IMR-90 (cell line): ENCODE results near the gene FAM83F. TPM values are rescaled to one million over a fixed set of nuclear protein-coding genes. Genes with fewer than 3 reads are reported as not detected.

Experiments used
- ATAC-seq: fragments of 200-7000 bp; cut with Tn5 transposase; 2 replicates; pipeline ENCODE4 v1.9.1; 2020; ENCODE audit warnings: low read depth, mild to moderate bottlenecking, moderate library complexity
- BruUV-seq: library from RNA; stranded (reverse); fragments of 400-500 nt; replicated peaks from 2 replicates; lab custom pipeline; 2021; lab: Mats Ljungman, UMichigan
- CTCF ChIA-PET: fragments of 300-600 bp; formaldehyde crosslinking; extraction: SDS; loops from one replicate; lab custom pipeline; 2021; ENCODE audit warnings: antibody characterized with exemption; lab: Yijun Ruan, JAX
- POLR2A ChIA-PET: fragments of 300-600 bp; sonication (Branson Sonifier 250); formaldehyde crosslinking; loops from one replicate; lab custom pipeline; 2022; ENCODE audit warnings: antibody characterized with exemption; ENCODE audit not compliant: unreplicated experiment; lab: Charles Lee
- DNase-seq: peaks from one replicate; pipeline ENCODE4 v3.0.0; 2013
- H2AFZ ChIP-seq: replicated peaks from 2 replicates; pipeline ENCODE3; 2013; ENCODE audit warnings: low read length, mild to moderate bottlenecking; ENCODE audit not compliant: poor library complexity
- H2AK5ac ChIP-seq: 2 replicates; pipeline ENCODE4 v1.6.1; 2013; ENCODE audit warnings: low read depth, low read length, inconsistent platforms
- H2AK9ac ChIP-seq: replicated peaks from 2 replicates; pipeline ENCODE3; 2013; ENCODE audit warnings: mild to moderate bottlenecking, low read depth, low read length, moderate library complexity; ENCODE audit not compliant: poor library complexity
- H2BK120ac ChIP-seq: 2 replicates; pipeline ENCODE4 v1.6.1; 2013; ENCODE audit warnings: low read depth, low read length, inconsistent platforms
- H2BK15ac ChIP-seq: 3 replicates; pipeline ENCODE4 v1.6.1; 2013; ENCODE audit warnings: low read depth, low read length, inconsistent platforms
- H2BK20ac ChIP-seq: 2 replicates; pipeline ENCODE4 v1.6.1; 2013; ENCODE audit warnings: low read depth, mild to moderate bottlenecking, inconsistent platforms, low read length, moderate library complexity
- H2BK5ac ChIP-seq: 2 replicates; pipeline ENCODE4 v1.6.1; 2013; ENCODE audit warnings: mild to moderate bottlenecking, low read depth, low read length, inconsistent platforms; ENCODE audit not compliant: poor library complexity, severe bottlenecking
- H3K14ac ChIP-seq: replicated peaks from 2 replicates; pipeline ENCODE4 v1.6.1; 2013; ENCODE audit warnings: low read depth, low read length, inconsistent platforms
- H3K18ac ChIP-seq: 2 replicates; pipeline ENCODE4 v1.6.1; 2013; ENCODE audit warnings: low read depth, low read length, control low read depth
- H3K23ac ChIP-seq: 2 replicates; pipeline ENCODE4 v1.6.1; 2013; ENCODE audit warnings: low read depth, low read length, inconsistent platforms
- H3K27ac ChIP-seq: 2 replicates; pipeline ENCODE4 v1.5.1; 2013; ENCODE audit warnings: mild to moderate bottlenecking, control low read depth, low read length; ENCODE audit not compliant: insufficient read depth
- H3K27me3 ChIP-seq: 2 replicates; pipeline ENCODE4 v1.6.1; 2013; ENCODE audit warnings: low read length; ENCODE audit not compliant: control insufficient read depth, insufficient read depth
- H3K36me3 ChIP-seq: 2 replicates; pipeline ENCODE4 v1.6.1; 2013; ENCODE audit warnings: low read length, mixed read lengths; ENCODE audit not compliant: control insufficient read depth, insufficient read depth
- H3K4ac ChIP-seq: 2 replicates; pipeline ENCODE4 v1.6.1; 2013; ENCODE audit warnings: low read depth, low read length, inconsistent platforms
- H3K4me1 ChIP-seq: 2 replicates; pipeline ENCODE4 v1.6.1; 2013; ENCODE audit warnings: low read length, mixed read lengths; ENCODE audit not compliant: control insufficient read depth, insufficient read depth
- H3K4me2 ChIP-seq: 2 replicates; pipeline ENCODE4 v1.6.1; 2013; ENCODE audit warnings: low read depth, mild to moderate bottlenecking, control low read depth, low read length, moderate library complexity
- H3K4me3 ChIP-seq: 2 replicates; pipeline ENCODE4 v1.5.1; 2013; ENCODE audit warnings: low read depth, mild to moderate bottlenecking, control low read depth, low read length, moderate library complexity; ENCODE audit not compliant: insufficient read depth
- H3K56ac ChIP-seq: 2 replicates; pipeline ENCODE4 v1.6.1; 2013; ENCODE audit warnings: low read length, inconsistent platforms; ENCODE audit not compliant: insufficient read depth; ENCODE audit errors: extremely low read depth
- H3K79me1 ChIP-seq, 2 experiments: 2 replicates each; pipeline ENCODE4 v1.6.1; 2013; ENCODE audit warnings: low read length in 2 of 2, inconsistent platforms in 1 of 2, low read depth in 1 of 2
- H3K9ac ChIP-seq: 2 replicates; pipeline ENCODE4 v1.6.1; 2013; ENCODE audit warnings: low read depth, low read length, control low read depth
- H3K9me1 ChIP-seq: 2 replicates; pipeline ENCODE4 v1.6.1; 2013; ENCODE audit warnings: low read length, inconsistent platforms; ENCODE audit not compliant: insufficient read depth
- H3K9me3 ChIP-seq: 2 replicates; pipeline ENCODE4 v1.6.1; 2013; ENCODE audit warnings: low read length; ENCODE audit not compliant: control insufficient read depth, insufficient read depth
- H4K20me1 ChIP-seq: 2 replicates; pipeline ENCODE4 v1.6.1; 2013; ENCODE audit warnings: low read length, inconsistent platforms; ENCODE audit not compliant: insufficient read depth
- H4K5ac ChIP-seq: 2 replicates; pipeline ENCODE4 v1.6.1; 2013; ENCODE audit warnings: mild to moderate bottlenecking, low read depth, low read length, control low read depth
- H4K8ac ChIP-seq, 2 experiments: 2 replicates each; pipeline ENCODE4 v1.6.1; 2013; ENCODE audit warnings: low read depth in 2 of 2, low read length in 2 of 2, control low read depth in 1 of 2, inconsistent platforms in 1 of 2
- H4K91ac ChIP-seq: 2 replicates; pipeline ENCODE4 v1.6.1; 2013; ENCODE audit warnings: low read depth, low read length, inconsistent platforms; ENCODE audit not compliant: insufficient read depth
- CEBPB ChIP-seq: IDR thresholded peaks from 2 replicates; pipeline ENCODE4 v1.6.1; 2012; ENCODE audit warnings: low read depth, low read length, improper control_type of control experiment
- MAZ ChIP-seq: IDR thresholded peaks from 2 replicates; pipeline ENCODE4 v1.6.1; 2012; ENCODE audit warnings: low read depth, mild to moderate bottlenecking, low read length, improper control_type of control experiment, moderate library complexity, borderline replicate concordance
- WGBS, 2 experiments: methylation state at CpG; one replicate each; pipeline versions ENCODE4 v1.1.5 to v1.1.7; 2013; ENCODE audit warnings: missing lambda C conversion rate in 2 of 2; ENCODE audit not compliant: insufficient read length in 1 of 2; ENCODE audit errors: extremely low coverage in 2 of 2; 5-methylcytosine and 5-hydroxymethylcytosine counted together
- dilution Hi-C: fragments of 300-500 bp; cut with HindIII; formaldehyde crosslinking; loops from one replicate; pipeline ENCODE4 v1.14.3; 2018; ENCODE audit warnings: low sequenced_read_pairs; ENCODE audit not compliant: unreplicated experiment
- in situ Hi-C: fragments of 300-500 bp; cut with MboI; formaldehyde crosslinking; loops from 3 replicates; pipeline ENCODE4 v1.14.3; 2019; ENCODE audit warnings: low sequenced_read_pairs, inconsistent platforms, mixed read lengths
- intact Hi-C: fragments of 100-400 bp; cut with micrococcal nuclease; formaldehyde crosslinking; loops from 2 replicates; pipeline ENCODE4 v1.10.0; 2022
- polyA plus RNA-seq, 3 experiments: library from polyadenylated mRNA; depleted of rRNA; stranded (reverse); fragments of >200 nt; gene quantifications; 2 replicates each; pipeline ENCODE4 v1.2.3, GENCODE V29; 2012; ENCODE audit warnings: low replicate concordance in 1 of 3
- total RNA-seq: library from RNA; depleted of rRNA; stranded (reverse); fragments of >200 nt; gene quantifications from 2 replicates; pipeline ENCODE4 v1.2.3, GENCODE V29; 2012

Gene FAM83F
- total and polyA plus RNA-seq, 2 of the 4 experiments (the other 2 are of a cell fraction) = not detected

DNA sequence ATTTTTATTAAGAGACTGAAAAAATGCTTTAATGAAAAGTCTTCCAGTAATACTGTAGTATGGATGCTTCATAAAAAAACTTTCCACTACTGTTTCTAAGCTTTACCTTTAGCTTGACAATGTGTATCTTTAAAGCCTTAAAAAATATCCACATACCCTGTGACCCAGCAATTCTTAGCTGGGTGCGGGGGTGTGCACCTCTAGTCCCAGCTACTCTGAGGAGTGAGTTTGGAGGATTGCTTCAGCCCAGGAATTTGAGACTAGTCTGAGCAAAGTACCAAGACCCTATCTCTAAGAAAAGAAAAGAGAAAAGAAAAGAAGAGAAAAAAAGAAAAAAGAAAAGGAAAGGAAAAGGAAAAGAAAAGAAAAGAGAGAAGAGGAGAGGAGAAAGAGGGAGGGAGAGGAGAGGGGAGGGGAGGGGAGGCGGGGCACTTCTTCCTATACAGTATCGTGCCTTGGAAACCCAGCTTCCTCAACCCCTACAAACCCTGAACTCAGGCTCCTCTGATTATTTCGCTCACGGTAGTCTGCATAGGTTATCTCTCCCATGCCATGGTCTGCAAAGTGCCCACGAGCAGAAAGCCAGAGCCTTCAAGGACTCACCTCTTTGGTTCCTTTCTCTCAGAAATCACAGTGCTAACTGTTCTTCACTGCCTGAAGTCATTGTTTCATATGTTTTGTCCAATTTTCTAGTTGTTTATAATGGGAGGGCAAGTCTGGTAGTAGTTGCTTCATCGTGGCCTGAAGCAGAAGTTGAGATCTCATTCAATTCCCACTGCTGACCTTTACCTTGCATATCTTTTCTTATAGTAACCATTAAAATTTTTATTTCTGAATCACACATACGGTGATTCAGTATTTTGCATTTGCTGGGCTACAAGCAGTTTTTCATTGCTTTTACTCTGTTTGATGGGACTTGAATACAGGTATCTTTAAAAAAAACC, 82.2 kb downstream of the FAM83F start:
- in situ Hi-C loops (no loop called here), dilution Hi-C loops (no loop called here), intact Hi-C loops (no loop called here)
- H2AFZ ChIP-seq = peak overlapping the region; percentile 74
- ChIA-PET CTCF (no interaction called here), POLR2A (no interaction called here)
- H3K23ac ChIP-seq = no peak overlapping the region
- H3K9ac ChIP-seq = no peak overlapping the region
- H4K20me1 ChIP-seq = no peaks in the 10 kb centered on the region
- no peak for TF ChIP-seq MAZ
- peak; percentile 76 for TF ChIP-seq CEBPB
- peaks cover 2% of the 10 kb centered on the region for H3K4me1 ChIP-seq
- H2BK20ac ChIP-seq = no peak overlapping the region
- no peak overlapping the region for H4K8ac ChIP-seq
- H2BK15ac ChIP-seq = no peak overlapping the region
- no peaks in the 10 kb centered on the region; the same call in 1 of the 2 replicates for H3K9me1 ChIP-seq
- no peaks in the 10 kb centered on the region for H3K9me3 ChIP-seq
- H3K18ac ChIP-seq = no peak overlapping the region
- H3K27me3 ChIP-seq = no peaks in the 10 kb centered on the region
- H3K27ac ChIP-seq = peak overlapping the region; percentile 51
- no peak overlapping the region for H3K4me3 ChIP-seq
- H3K14ac ChIP-seq = 0 out of 2 replicates have a peak overlapping the region, but pooled peaks have one; percentile 49
- H4K91ac ChIP-seq = no peak overlapping the region
- no TSS peak for BruUV-seq
- H3K36me3 ChIP-seq = no peaks in the 10 kb centered on the region
- WGBS, 2 experiments = 90% methylated on average over 2 of the region's 8 CpGs; no CpG with 5 or more reads in 1 of the 2 experiments
- no peak overlapping the region for H2AK5ac ChIP-seq
- no peak overlapping the region for H2BK5ac ChIP-seq
- peak overlapping the region; percentile 39; the same call in 1 of the 2 replicates for H3K4ac ChIP-seq
- H3K4me2 ChIP-seq = peak overlapping the region; percentile 74
- H3K56ac ChIP-seq = no peak overlapping the region
- peak; percentile 44 for ATAC-seq
- DNase-seq = peak; percentile 43
- H2AK9ac ChIP-seq = no peak overlapping the region
- peaks cover 0 to 6% of the 10 kb centered on the region in 2 experiments; a peak in 2 of 4 replicates for H3K79me1 ChIP-seq
- no peak overlapping the region for H4K5ac ChIP-seq
- H2BK120ac ChIP-seq = no peak overlapping the region
